Activated T-helper 2 cell treated with anti-CD3 and anti-CD28 coated beads, Interferon-gamma antibody, Interleukin-2, Interleukin-4, amounts not matched to agents 10 μg/mL and 5 μg/mL and 100 μg/mL, durations not matched to agents 14 hours and 24 hours and 36 hours (primary cell): Measurements from ENCODE around the gene MT1A. TPM values are rescaled to one million over a fixed set of nuclear protein-coding genes. Genes with fewer than 3 reads are reported as not detected.
"Not testable (repeated sequence)": the region's sequence is repeated elsewhere in the genome, so short reads cannot be mapped to it uniquely, and the experiment has no call there.

ENCODE experiments used
- DNase-seq: peaks from one replicate; pipeline ENCODE4 v3.0.0; 2021; ENCODE audit warnings: low spot score
- H3K27ac Mint-ChIP-seq: one replicate; pipeline ENCODE4 v1.8.0; 2021; ENCODE audit warnings: mixed read lengths
- H3K27me3 Mint-ChIP-seq: one replicate; pipeline ENCODE4 v1.8.0; 2021; ENCODE audit warnings: low read depth, mixed read lengths
- H3K36me3 Mint-ChIP-seq: one replicate; pipeline ENCODE4 v1.8.0; 2021; ENCODE audit warnings: low read depth, mixed read lengths
- H3K4me1 Mint-ChIP-seq: one replicate; pipeline ENCODE4 v1.8.0; 2021; ENCODE audit warnings: low read depth, mixed read lengths
- H3K4me3 Mint-ChIP-seq: one replicate; pipeline ENCODE4 v1.8.0; 2021; ENCODE audit warnings: low read depth, mild to moderate bottlenecking, moderate library complexity, mixed read lengths
- H3K9me3 Mint-ChIP-seq: one replicate; pipeline ENCODE4 v1.8.0; 2021; ENCODE audit warnings: mixed read lengths
- intact Hi-C: fragments of 100-400 bp; cut with micrococcal nuclease; formaldehyde crosslinking; loops from one replicate; pipeline ENCODE4 v1.15.1; 2023
- total RNA-seq: library from RNA; stranded (reverse); gene quantifications from 2 replicates; pipeline ENCODE4 v1.2.3, GENCODE V29; 2022

Gene MT1A
- total RNA-seq, 1 donor from 2014 or later: 8.3 TPM

GRCh38 chr16:56669840-56670619, 31.6 kb downstream of the MT1A start:
- Mint-ChIP-seq H3K27ac (no peak overlapping the region), H3K4me3 (no peak overlapping the region)
- no peak for DNase-seq

GRCh38 chr16:56670620-56670934, 32.1 kb downstream of the MT1A start:
- Mint-ChIP-seq H3K27me3 (peaks cover 47% of the 10 kb centered on the region), H3K27ac (no peak overlapping the region), H3K4me1 (peaks cover 43% of the 10 kb centered on the region), H3K36me3 (no peaks in the 10 kb centered on the region), H3K4me3 (no peak overlapping the region), H3K9me3 (no peaks in the 10 kb centered on the region)
- intact Hi-C loops: no loop called here
- DNase-seq: no peak

More at GRCh38 chr16:56669840-56670619, 31.6 kb downstream of the MT1A start:
- Mint-ChIP-seq H3K27me3 (peaks cover 43% of the 10 kb centered on the region), H3K4me1 (peaks cover 45% of the 10 kb centered on the region), H3K9me3 (no peaks in the 10 kb centered on the region), H3K36me3 (no peaks in the 10 kb centered on the region)
- intact Hi-C loops: loop anchor here (2.0 to 5.0 kb wide), 3 partner anchors 13 to 59 kb away; partner anchors contain the start of genes MT1M and MT1X

DNA sequence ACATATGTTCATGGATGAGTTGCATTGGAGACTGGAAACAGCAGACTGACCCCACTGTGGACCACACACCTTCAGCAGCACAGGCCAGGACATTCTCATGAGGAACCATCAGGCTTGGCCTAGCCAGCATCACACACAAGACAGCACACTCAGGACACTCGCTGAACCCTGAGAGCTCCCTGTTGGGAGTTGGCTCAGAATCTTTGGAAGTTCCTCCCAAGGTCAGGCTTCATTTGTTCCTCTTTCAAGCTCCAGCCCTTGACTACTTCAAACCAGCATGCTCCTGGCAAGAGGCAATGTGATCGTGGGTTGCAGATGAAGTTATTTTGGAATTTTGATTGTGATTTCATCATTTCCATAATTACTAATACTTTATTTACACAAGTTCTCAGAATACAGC, 33.2 kb downstream of the MT1A start:
- peaks cover 45% of the 10 kb centered on the region for H3K4me1 Mint-ChIP-seq
- not testable (repeated sequence) for H3K9me3 Mint-ChIP-seq, H3K27ac Mint-ChIP-seq, H3K36me3 Mint-ChIP-seq, H3K4me3 Mint-ChIP-seq, DNase-seq
- intact Hi-C loops: loop anchor here (2.0 kb wide), 1 partner anchor 31 kb away; no protein-coding TSS in a partner anchor
- H3K27me3 Mint-ChIP-seq: peaks cover 44% of the 10 kb centered on the region

DNA sequence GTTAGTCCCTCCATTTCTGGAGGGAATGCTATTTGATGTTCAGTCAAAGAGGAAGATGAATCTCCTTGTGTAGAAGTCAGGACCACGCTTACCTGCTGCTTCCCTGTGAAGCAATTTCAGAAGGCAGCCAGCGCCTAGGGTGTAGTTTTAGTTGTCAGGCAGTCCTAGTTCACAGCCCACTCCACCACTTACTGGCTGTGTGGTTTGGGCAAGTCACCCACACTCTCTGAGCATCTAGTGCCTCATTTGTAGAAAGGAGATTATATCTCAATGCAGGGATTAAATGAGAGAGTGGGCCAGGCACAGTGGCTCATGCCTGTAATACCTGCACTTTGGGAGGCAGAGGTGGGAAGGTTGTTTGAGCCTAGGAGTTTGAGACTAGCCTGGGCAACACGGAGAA, 33.7 kb downstream of the MT1A start:
- not testable (repeated sequence) for H3K36me3 Mint-ChIP-seq, H3K27ac Mint-ChIP-seq, DNase-seq, H3K9me3 Mint-ChIP-seq, H3K4me3 Mint-ChIP-seq
- Mint-ChIP-seq H3K27me3 (peaks cover 44% of the 10 kb centered on the region), H3K4me1 (peaks cover 45% of the 10 kb centered on the region)
- intact Hi-C loops: loop anchor here (2.0 kb wide), 1 partner anchor 31 kb away; no protein-coding TSS in a partner anchor

DNA sequence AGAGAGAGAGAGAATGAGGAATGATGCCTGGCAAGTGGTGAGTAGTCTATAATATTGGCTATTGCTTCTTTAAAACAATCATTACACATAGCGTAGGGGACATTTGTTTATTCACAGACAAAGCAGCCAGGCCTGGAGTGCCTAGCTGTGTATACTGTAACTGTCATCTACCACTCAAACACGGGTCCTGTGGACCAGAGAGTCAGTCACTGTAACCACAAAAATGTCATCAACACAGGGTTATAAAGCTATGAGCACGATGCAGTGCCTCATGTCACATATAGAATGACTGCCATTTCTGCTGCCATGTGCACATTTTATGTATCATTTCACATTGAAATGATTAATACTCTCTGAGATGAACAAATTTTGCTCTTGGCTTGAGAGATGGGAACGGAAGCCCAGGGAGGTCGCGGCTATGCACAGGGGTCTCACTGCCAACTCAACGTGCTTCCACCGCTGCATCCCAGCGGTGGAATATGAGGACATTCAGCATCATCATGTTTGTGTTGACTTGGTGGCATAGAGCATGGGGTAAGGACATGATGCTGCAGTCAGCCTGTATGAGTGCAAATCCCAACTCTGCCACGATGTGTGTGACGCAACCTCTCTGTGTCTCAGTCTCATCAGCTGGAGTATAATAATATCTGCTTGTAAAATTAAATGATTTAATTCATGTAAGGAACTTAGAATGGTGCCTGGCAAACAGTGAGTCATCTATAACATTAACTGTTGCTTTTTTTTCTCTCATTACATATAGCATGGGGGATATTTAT, 34.5 kb downstream of the MT1A start:
- Mint-ChIP-seq H3K27me3 (peaks cover 42% of the 10 kb centered on the region), H3K4me3 (no peak overlapping the region), H3K9me3 (no peaks in the 10 kb centered on the region), H3K4me1 (peaks cover 43% of the 10 kb centered on the region), H3K36me3 (no peaks in the 10 kb centered on the region), H3K27ac (no peak overlapping the region)
- intact Hi-C loops: loop anchor here (2.0 kb wide), 1 partner anchor 30 kb away; no protein-coding TSS in a partner anchor
- DNase-seq: no peak

- Mint-ChIP-seq H3K4me3 (no peak overlapping the region), H3K27me3 (peaks cover 34% of the 10 kb centered on the region), H3K36me3 (no peaks in the 10 kb centered on the region), H3K4me1 (peaks cover 35% of the 10 kb centered on the region), H3K27ac (no peak overlapping the region), H3K9me3 (no peaks in the 10 kb centered on the region)
- intact Hi-C loops: loop anchor here (2.0 kb wide), 1 partner anchor 29 kb away; no protein-coding TSS in a partner anchor
- DNase-seq: no peak
Measured at GRCh38 chr16:56673921-56674320, 35.5 kb downstream of the MT1A start.

GRCh38 chr16:56674570-56674969, 36.1 kb downstream of the MT1A start:
- H3K36me3 Mint-ChIP-seq, intact Hi-C loops, H3K9me3 Mint-ChIP-seq, H3K4me3 Mint-ChIP-seq, H3K27ac Mint-ChIP-seq, DNase-seq: not testable (repeated sequence)
- peaks cover 28% of the 10 kb centered on the region for H3K27me3 Mint-ChIP-seq
- H3K4me1 Mint-ChIP-seq: peaks cover 31% of the 10 kb centered on the region

DNA sequence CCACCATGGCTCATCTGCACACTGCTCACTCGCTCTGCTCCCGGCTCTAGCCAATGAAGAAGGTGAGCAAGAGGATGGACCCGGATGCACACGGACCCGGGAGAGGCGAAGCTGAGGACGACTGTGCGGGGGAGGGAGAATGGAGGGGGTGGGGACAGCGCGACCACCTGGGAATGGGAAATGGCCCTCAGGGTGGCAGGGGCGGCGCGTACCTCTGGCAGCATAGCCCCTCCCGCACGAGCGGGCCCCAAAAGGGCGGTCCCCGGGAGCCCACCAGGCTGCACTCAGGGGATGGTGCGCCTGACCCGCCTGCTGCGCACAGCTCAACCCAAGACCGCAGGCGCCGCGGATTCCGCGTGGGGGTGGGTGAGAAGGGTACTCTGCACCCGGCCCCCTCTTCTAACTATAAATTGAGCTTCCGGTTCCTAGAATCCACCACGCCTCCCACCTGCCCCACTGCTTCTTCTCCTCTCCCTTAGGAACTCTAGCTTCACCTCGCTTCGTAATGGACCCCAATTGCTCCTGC, 37.3 kb downstream of the MT1A start:
- Mint-ChIP-seq H3K9me3 (no peaks in the 10 kb centered on the region), H3K36me3 (no peaks in the 10 kb centered on the region), H3K4me3 (peak overlapping the region; percentile 43), H3K4me1 (peaks cover 32% of the 10 kb centered on the region), H3K27ac (no peak overlapping the region), H3K27me3 (peaks cover 18% of the 10 kb centered on the region)
- DNase-seq: no peak
- intact Hi-C loops: no loop called here

DNA sequence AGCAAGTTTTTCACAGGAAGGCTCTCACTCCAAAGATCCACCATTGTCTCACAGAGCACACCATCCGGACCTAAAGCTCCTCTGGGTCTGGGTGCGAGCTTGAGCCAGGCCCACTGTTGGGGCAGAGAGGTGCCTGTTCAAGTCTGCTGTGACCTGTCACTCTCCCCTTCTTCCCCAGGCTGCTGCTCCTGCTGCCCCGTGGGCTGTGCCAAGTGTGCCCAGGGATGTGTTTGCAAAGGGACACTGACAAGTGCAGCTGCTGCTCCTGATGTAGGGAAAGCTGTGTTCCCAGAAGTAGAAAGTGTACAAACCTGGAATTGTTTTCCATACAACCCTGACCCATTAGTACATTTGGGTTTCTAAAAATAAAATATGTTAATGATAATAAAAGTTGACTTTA, 39.0 kb downstream of the MT1A start:
- Mint-ChIP-seq H3K4me1 (peaks cover 32% of the 10 kb centered on the region), H3K9me3 (no peaks in the 10 kb centered on the region), H3K36me3 (no peaks in the 10 kb centered on the region), H3K4me3 (no peak overlapping the region), H3K27ac (no peak overlapping the region), H3K27me3 (peaks cover 9% of the 10 kb centered on the region)
- no peak for DNase-seq
- intact Hi-C loops: no loop called here

DNA sequence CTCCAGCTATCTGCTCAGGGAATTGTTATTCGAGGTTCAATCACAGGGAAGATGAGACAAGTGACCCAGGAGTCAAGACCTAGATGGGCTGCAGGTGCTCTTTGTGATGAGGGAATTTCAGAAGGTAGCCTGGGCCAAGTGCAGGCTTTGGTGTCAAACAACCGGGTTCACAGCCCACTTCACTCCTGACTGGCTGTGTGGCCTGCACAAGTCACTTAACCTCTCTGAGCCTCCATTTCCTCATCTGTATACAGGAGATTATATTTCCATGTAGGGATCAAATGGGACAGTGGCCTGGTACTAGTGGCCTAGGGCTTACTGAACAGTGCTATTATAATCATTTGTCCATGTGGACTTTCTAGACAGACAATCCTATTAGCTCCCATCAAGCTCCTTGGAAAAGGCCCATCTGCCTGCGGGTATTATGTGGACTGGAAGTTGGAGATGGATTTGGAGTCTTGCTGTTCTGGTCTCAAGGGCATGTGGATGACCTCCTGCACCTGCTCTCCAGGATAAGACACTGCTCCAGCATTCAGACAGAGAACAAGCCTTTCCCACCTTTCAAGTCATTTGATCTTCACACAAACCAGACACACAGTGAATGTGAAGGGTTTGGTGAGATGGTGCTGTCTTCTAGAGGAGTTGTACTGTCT, 40.7 kb downstream of the MT1A start:
- DNase-seq: no peak
- Mint-ChIP-seq H3K27ac (no peak overlapping the region), H3K4me1 (peaks cover 34% of the 10 kb centered on the region), H3K36me3 (no peaks in the 10 kb centered on the region), H3K4me3 (no peak overlapping the region), H3K27me3 (peaks cover 7% of the 10 kb centered on the region), H3K9me3 (no peaks in the 10 kb centered on the region)
- intact Hi-C loops: no loop called here

- no peak for DNase-seq
Measured at GRCh38 chr16:56679818-56680217, 41.4 kb downstream of the MT1A start.

GRCh38 chr16:56681939-56682702, 43.7 kb downstream of the MT1A start, which contains the start of gene MT1X:
Gene MT1X, plus strand, starts transcription at chr16:56682470. Its CDS starts 71 bp downstream, at chr16:56682541.
- no peaks in the 10 kb centered on the region for H3K27me3 Mint-ChIP-seq
- peak within 1 kb of the TSS; percentile 84 for H3K27ac Mint-ChIP-seq
- H3K4me3 Mint-ChIP-seq: peak within 1 kb of the TSS; percentile 94
- peaks cover 24% of the 10 kb centered on the region for H3K4me1 Mint-ChIP-seq
- DNase-seq: peak; percentile 83
- H3K36me3 Mint-ChIP-seq: peaks cover 4% of the 10 kb centered on the region
- no peaks in the 10 kb centered on the region for H3K9me3 Mint-ChIP-seq
- intact Hi-C loops: loop anchor here (1.0 to 5.0 kb wide), 5 partner anchors 13 to 230 kb away; partner anchors contain the start of genes MT1G, MT1H, MT2A and NUDT21

More at GRCh38 chr16:56679818-56680217, 41.4 kb downstream of the MT1A start:
- Mint-ChIP-seq H3K36me3 (no peaks in the 10 kb centered on the region), H3K4me3 (no peak overlapping the region), H3K27me3 (peaks cover 5% of the 10 kb centered on the region), H3K4me1 (peaks cover 32% of the 10 kb centered on the region), H3K27ac (no peak overlapping the region), H3K9me3 (no peaks in the 10 kb centered on the region)
- intact Hi-C loops: loop anchor here (5.0 kb wide), 2 partner anchors 38 to 228 kb away; partner anchors contain the start of genes NUDT21 and OGFOD1
